A549 (cell line): ENCODE measurements around the gene HERC2. TPM values are rescaled to one million over a fixed set of nuclear protein-coding genes. Genes with fewer than 3 reads are reported as not detected.

Experiments
- ATAC-seq, 2 experiments: fragments of 200-7000 bp in 1 of 2; fragments of >200 bp in 1 of 2; cut with Nextera tagmentation in 1 of 2; cut with Tn5 transposase in 1 of 2; 3 replicates each; pipeline versions ENCODE4 v1.8.0 to v1.9.1; 2018 to 2020; ENCODE audit warnings: mild to moderate bottlenecking in 1 of 2, moderate library complexity in 1 of 2
- CTCF ChIA-PET: fragments of 300-600 bp; sonication (Branson Sonifier 250); formaldehyde crosslinking; extraction: SDS; loops from one replicate; lab custom pipeline; 2021; ENCODE audit warnings: antibody characterized with exemption, inconsistent platforms; lab: Yijun Ruan, JAX
- POLR2A ChIA-PET: fragments of 350-600 bp; formaldehyde crosslinking; extraction: SDS; loops from one replicate; lab custom pipeline; 2021; ENCODE audit warnings: antibody characterized with exemption, inconsistent platforms; lab: Yijun Ruan, JAX
- DNase-seq, 2 experiments: peaks; one replicate each; pipeline versions ENCODE4 v3.0.0 to v3.0.0-alpha.2; 2011 to 2016; ENCODE audit warnings: low read depth in 1 of 2, low spot score in 1 of 2
- FAIRE-seq: peaks from 2 replicates; lab custom pipeline; 2011; peaks lifted over from hg19 to GRCh38; lab: Jason Lieb, UNC
- H3K27ac ChIP-seq, 2 experiments: fragments of >200 bp; sonication (Bioruptor Twin); formaldehyde crosslinking; 3 replicates each; pipeline ENCODE4 v1.5.1; 2016 to 2017
- H3K4me1 ChIP-seq: fragments of >200 bp; sonication (Bioruptor Twin); formaldehyde crosslinking; 3 replicates; pipeline ENCODE4 v1.6.1; 2016
- H3K4me2 ChIP-seq: fragments of >200 bp; sonication (Bioruptor Twin); formaldehyde crosslinking; 3 replicates; pipeline ENCODE4 v1.6.1; 2016
- H3K4me3 ChIP-seq: fragments of >200 bp; sonication (Bioruptor Twin); formaldehyde crosslinking; 3 replicates; pipeline ENCODE4 v1.5.1; 2016
- H3K9me3 ChIP-seq: fragments of >200 bp; sonication (Bioruptor Twin); formaldehyde crosslinking; 3 replicates; pipeline ENCODE4 v1.6.1; 2016
- BHLHE40 ChIP-seq: IDR thresholded peaks from 2 replicates; pipeline ENCODE4 v1.6.1; 2012; ENCODE audit warnings: low read depth, low read length, inconsistent platforms
- CBX8 ChIP-seq: fragments of 200-600 bp; sonication (generic); IDR thresholded peaks from 2 replicates; pipeline ENCODE4 v1.6.1; 2016
- CHD2 ChIP-seq: fragments of 150-350 bp; IDR thresholded peaks from 2 replicates; pipeline ENCODE4 v1.6.1; 2014; ENCODE audit warnings: low read length; ENCODE audit not compliant: partially characterized antibody
- CHD4 ChIP-seq: fragments of 200-600 bp; sonication (generic); IDR thresholded peaks from 2 replicates; pipeline ENCODE4 v1.6.1; 2016; ENCODE audit warnings: antibody characterized with exemption, mild to moderate bottlenecking, borderline replicate concordance
- ESRRA ChIP-seq: fragments of 150-350 bp; IDR thresholded peaks from 2 replicates; pipeline ENCODE4 v1.6.1; 2014; ENCODE audit warnings: mild to moderate bottlenecking, low read length, borderline replicate concordance
- FOSL2 ChIP-seq, 2 experiments: fragments of 450-650 bp in 1 of 2; fragments of >200 bp in 1 of 2; sonication (Bioruptor Twin) in 1 of 2; formaldehyde crosslinking; IDR thresholded peaks; 2 replicates each; pipeline versions ENCODE4 v1.5.0 to v1.6.1; 2016 to 2020; ENCODE audit warnings: mild to moderate bottlenecking in 1 of 2, moderate library complexity in 1 of 2
- FOXS1 ChIP-seq: fragments of 250-450 bp; sonication (Bioruptor Pico); IDR thresholded peaks from 2 replicates; pipeline ENCODE4 v1.5.0; 2020; ENCODE audit warnings: mild to moderate bottlenecking, moderate library complexity
- HEYL ChIP-seq: fragments of 250-450 bp; sonication (Bioruptor Pico); IDR thresholded peaks from 2 replicates; pipeline ENCODE4 v1.8.0; 2021; ENCODE audit warnings: mild to moderate bottlenecking, moderate library complexity
- HOXA7 ChIP-seq: fragments of 250-450 bp; sonication (Bioruptor Pico); IDR thresholded peaks from 2 replicates; pipeline ENCODE4 v1.5.0; 2020; ENCODE audit warnings: mild to moderate bottlenecking, moderate library complexity
- HOXB5 ChIP-seq: fragments of 250-450 bp; sonication (Bioruptor Pico); IDR thresholded peaks from 2 replicates; pipeline ENCODE4 v1.5.0; 2020; ENCODE audit warnings: mild to moderate bottlenecking, moderate library complexity
- JUNB ChIP-seq: fragments of >200 bp; sonication (Bioruptor Twin); formaldehyde crosslinking; IDR thresholded peaks from 2 replicates; pipeline ENCODE4 v1.6.1; 2016
- MAFK ChIP-seq: fragments of 450-650 bp; IDR thresholded peaks from 2 replicates; pipeline ENCODE4 v1.6.1; 2014; ENCODE audit not compliant: partially characterized antibody
- MYC ChIP-seq: IDR thresholded peaks from 2 replicates; pipeline ENCODE4 v1.6.1; 2012; ENCODE audit warnings: mild to moderate bottlenecking, inconsistent platforms, low read length, improper control_type of control experiment, borderline replicate concordance
- NR3C1 ChIP-seq: fragments of >200 bp; sonication (Bioruptor Twin); formaldehyde crosslinking; IDR thresholded peaks from 3 replicates; pipeline ENCODE4 v1.6.1; 2017
- RCOR1 ChIP-seq: fragments of 150-350 bp; IDR thresholded peaks from 2 replicates; pipeline ENCODE4 v1.6.1; 2014; ENCODE audit warnings: antibody characterized with exemption, low read length, low read depth
- SMC3 ChIP-seq: fragments of >200 bp; sonication (Bioruptor Twin); formaldehyde crosslinking; IDR thresholded peaks from 3 replicates; pipeline ENCODE4 v1.6.1; 2018; ENCODE audit warnings: inconsistent platforms
- TP53 ChIP-seq: fragments of 250-450 bp; sonication (Bioruptor Pico); IDR thresholded peaks from 2 replicates; pipeline ENCODE4 v1.5.0; 2021; ENCODE audit warnings: mild to moderate bottlenecking, moderate library complexity
- ZFP36 ChIP-seq: fragments of 450-650 bp; IDR thresholded peaks from 2 replicates; pipeline ENCODE4 v1.6.1; 2014; ENCODE audit warnings: borderline replicate concordance; ENCODE audit not compliant: partially characterized antibody
- ZNF302 ChIP-seq: fragments of 250-450 bp; sonication (Bioruptor Pico); IDR thresholded peaks from 2 replicates; pipeline ENCODE4 v1.9.0; 2021; ENCODE audit warnings: inconsistent platforms, mild to moderate bottlenecking, moderate library complexity
- ZSCAN20 ChIP-seq: fragments of 250-450 bp; sonication (Bioruptor Pico); IDR thresholded peaks from 2 replicates; pipeline ENCODE4 v1.8.0; 2022; ENCODE audit warnings: mild to moderate bottlenecking, moderate library complexity
- WGBS: methylation state at CpG from one replicate; pipeline ENCODE4 v1.1.6; 2017; ENCODE audit errors: missing lambda C conversion rate; 5-methylcytosine and 5-hydroxymethylcytosine counted together
- polyA plus RNA-seq, 4 experiments: library from polyadenylated mRNA; depleted of rRNA in 3 of 4; stranded (reverse); fragments of >200 nt; fragmentation: RNase III in 1 of 4; extraction: RNeasy Plus Mini Kit Qiagen cat#74134 plus additional on column Dnase treatment in 1 of 4; gene quantifications; 2 replicates in 3 of 4; 3 replicates in 1 of 4; pipeline ENCODE4 v1.2.3, GENCODE V29; 2011 to 2017
- TF ChIP-seq, protein P1 (sequence below): fragments of >200 bp; sonication (Bioruptor Twin); formaldehyde crosslinking; IDR thresholded peaks from 3 replicates; pipeline ENCODE4 v1.6.1; 2016
- TF ChIP-seq, protein P2 (sequence below): fragments of 250-450 bp; sonication (Bioruptor Pico); IDR thresholded peaks from 2 replicates; pipeline ENCODE4 v1.5.0; 2020; ENCODE audit warnings: low read depth, mild to moderate bottlenecking, moderate library complexity
- TF ChIP-seq, protein P3 (sequence below): fragments of 250-450 bp; sonication (Bioruptor Pico); IDR thresholded peaks from 2 replicates; pipeline ENCODE4 v1.5.0; 2021; ENCODE audit warnings: mild to moderate bottlenecking, moderate library complexity, borderline replicate concordance

The HERC2 gene
- polyA plus RNA-seq, 2 of the 4 experiments (the other 2 are of a cell fraction) = 31.4 to 32.8 TPM

DNA sequence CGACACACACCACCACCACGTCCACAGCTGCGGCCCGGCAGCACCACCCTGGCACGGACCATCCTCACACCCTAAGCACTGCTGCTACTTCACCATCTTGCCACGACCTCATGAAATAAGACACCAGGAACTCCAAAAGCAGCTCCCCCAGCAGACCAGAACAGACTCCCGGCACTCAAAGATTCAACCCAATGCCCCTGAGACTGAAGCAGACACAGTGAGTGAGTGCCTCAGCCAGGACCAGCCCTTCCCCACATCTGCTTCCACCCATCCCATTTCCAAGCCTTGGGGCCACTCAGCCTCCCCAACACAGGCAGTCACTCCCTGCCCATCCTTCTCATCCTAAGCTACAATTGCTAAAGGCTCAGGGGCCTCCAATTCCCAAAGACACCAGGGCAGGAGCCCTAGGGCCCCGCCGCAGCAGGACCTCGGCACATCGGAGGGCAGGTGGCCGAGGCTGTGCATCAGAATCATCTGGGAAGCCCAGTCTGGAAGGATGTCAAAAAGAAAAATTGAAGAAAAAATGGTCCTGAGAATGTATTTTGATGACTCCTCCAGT lies 204.5 kb downstream of the HERC2 start:
- Histone ChIP-seq H3K27ac (no peak overlapping the region), H3K4me3 (no peak overlapping the region), H3K4me1 (no peaks in the 10 kb centered on the region), H3K4me2 (no peak overlapping the region), H3K9me3 (no peaks in the 10 kb centered on the region)
- no peak for ATAC-seq
- FAIRE-seq = no peak
- no peak for TF ChIP-seq CBX8
- TF ChIP-seq ZFP36 = no peak
- TF ChIP-seq JUNB = no peak
- no peak for TF ChIP-seq FOXS1
- no peak for TF ChIP-seq CHD2
- no peak for TF ChIP-seq TP53 (CRISPR knock-in tag)
- TF ChIP-seq CHD4 = no peak
- no peak for TF ChIP-seq NR3C1
- TF ChIP-seq, protein P1, sequence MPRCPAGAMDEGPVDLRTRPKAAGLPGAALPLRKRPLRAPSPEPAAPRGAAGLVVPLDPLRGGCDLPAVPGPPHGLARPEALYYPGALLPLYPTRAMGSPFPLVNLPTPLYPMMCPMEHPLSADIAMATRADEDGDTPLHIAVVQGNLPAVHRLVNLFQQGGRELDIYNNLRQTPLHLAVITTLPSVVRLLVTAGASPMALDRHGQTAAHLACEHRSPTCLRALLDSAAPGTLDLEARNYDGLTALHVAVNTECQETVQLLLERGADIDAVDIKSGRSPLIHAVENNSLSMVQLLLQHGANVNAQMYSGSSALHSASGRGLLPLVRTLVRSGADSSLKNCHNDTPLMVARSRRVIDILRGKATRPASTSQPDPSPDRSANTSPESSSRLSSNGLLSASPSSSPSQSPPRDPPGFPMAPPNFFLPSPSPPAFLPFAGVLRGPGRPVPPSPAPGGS = no peak
- TF ChIP-seq ZSCAN20 = no peak
- TF ChIP-seq, protein P2, sequence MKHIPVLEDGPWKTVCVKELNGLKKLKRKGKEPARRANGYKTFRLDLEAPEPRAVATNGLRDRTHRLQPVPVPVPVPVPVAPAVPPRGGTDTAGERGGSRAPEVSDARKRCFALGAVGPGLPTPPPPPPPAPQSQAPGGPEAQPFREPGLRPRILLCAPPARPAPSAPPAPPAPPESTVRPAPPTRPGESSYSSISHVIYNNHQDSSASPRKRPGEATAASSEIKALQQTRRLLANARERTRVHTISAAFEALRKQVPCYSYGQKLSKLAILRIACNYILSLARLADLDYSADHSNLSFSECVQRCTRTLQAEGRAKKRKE (CRISPR knock-in tag) = no peak
- TF ChIP-seq FOSL2 (IDR thresholded peaks at IDR 0.05) = no peak
- TF ChIP-seq FOSL2 (CRISPR knock-in tag; IDR thresholded peaks at IDR 0.05) = no peak
- TF ChIP-seq ZNF302 = no peak
- no peak for TF ChIP-seq BHLHE40
- TF ChIP-seq HEYL = no peak
- TF ChIP-seq HOXA7 (CRISPR knock-in tag) = no peak
- TF ChIP-seq MYC = no peak
- no peak for TF ChIP-seq ESRRA
- TF ChIP-seq, protein P3, sequence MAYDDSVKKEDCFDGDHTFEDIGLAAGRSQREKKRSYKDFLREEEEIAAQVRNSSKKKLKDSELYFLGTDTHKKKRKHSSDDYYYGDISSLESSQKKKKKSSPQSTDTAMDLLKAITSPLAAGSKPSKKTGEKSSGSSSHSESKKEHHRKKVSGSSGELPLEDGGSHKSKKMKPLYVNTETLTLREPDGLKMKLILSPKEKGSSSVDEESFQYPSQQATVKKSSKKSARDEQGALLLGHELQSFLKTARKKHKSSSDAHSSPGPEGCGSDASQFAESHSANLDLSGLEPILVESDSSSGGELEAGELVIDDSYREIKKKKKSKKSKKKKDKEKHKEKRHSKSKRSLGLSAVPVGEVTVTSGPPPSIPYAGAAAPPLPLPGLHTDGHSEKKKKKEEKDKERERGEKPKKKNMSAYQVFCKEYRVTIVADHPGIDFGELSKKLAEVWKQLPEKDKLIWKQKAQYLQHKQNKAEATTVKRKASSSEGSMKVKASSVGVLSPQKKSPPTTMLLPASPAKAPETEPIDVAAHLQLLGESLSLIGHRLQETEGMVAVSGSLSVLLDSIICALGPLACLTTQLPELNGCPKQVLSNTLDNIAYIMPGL (CRISPR knock-in tag) = no peak
- no peak for TF ChIP-seq RCOR1
- 91% methylated on average over 12 of the region's 12 CpGs for WGBS
- ChIA-PET CTCF (interaction anchor here (0.9 to 7.5 kb wide), 3 partner anchors 10 to 1144 kb away, joined by 3 to 63 read pairs (median 3); no protein-coding TSS in a partner anchor), POLR2A (no interaction called here)
- no peak for DNase-seq

GRCh38 chr15:28116521-28117431 lies 205.2 kb downstream of the HERC2 start:
- H3K4me2 ChIP-seq = no peak overlapping the region
- CTCF ChIA-PET = interaction anchor here (0.8 to 7.5 kb wide), 5 partner anchors 11 to 1143 kb away, joined by 3 to 63 read pairs (median 3); no protein-coding TSS in a partner anchor
- WGBS = 91% methylated on average over 42 of the region's 42 CpGs
- no peak for DNase-seq
- no peak overlapping the region for H3K27ac ChIP-seq
- POLR2A ChIA-PET = interaction anchor here (1.0 kb wide), 1 partner anchor 9 kb away, joined by 3 read pairs; no protein-coding TSS in a partner anchor
- no peaks in the 10 kb centered on the region for H3K9me3 ChIP-seq
- no peak for FAIRE-seq
- no peaks in the 10 kb centered on the region for H3K4me1 ChIP-seq
- TF ChIP-seq MAFK (no peak), SMC3 (no peak), MYC (no peak), HOXB5 (CRISPR knock-in tag) (no peak), FOXS1 (no peak)
- no peak overlapping the region for H3K4me3 ChIP-seq
- ATAC-seq = no peak
